HepG2 (cell line): Measurements from ENCODE around the gene HDGFL3.
"Not testable (repeated sequence)": the region's sequence is repeated elsewhere in the genome, so short reads cannot be mapped to it uniquely, and the experiment has no call there.

Source experiments
- EP300 ChIP-seq, 3 experiments: sonication (generic) in 1 of 3; formaldehyde crosslinking in 1 of 3; IDR thresholded peaks; 2 replicates each; pipeline versions ENCODE4 v1.5.1 to v1.6.1; 2011 to 2020; ENCODE audit warnings: low read depth in 2 of 3, low read length in 2 of 3, borderline replicate concordance in 1 of 3, improper control_type of control experiment in 1 of 3, mild to moderate bottlenecking in 1 of 3, missing genetic modification reagents in 1 of 3, moderate library complexity in 1 of 3
- IRF1 ChIP-seq: sonication (generic); formaldehyde crosslinking; IDR thresholded peaks from 2 replicates; pipeline ENCODE4 v1.4.0; 2020; ENCODE audit warnings: low read depth, mild to moderate bottlenecking, missing genetic modification reagents
- PHF5A ChIP-seq: IDR thresholded peaks from one replicate; pipeline ENCODE4 v1.6.1; 2018; ENCODE audit warnings: low read depth, missing genetic modification reagents; ENCODE audit not compliant: unreplicated experiment
- SETDB1 ChIP-seq: sonication (generic); formaldehyde crosslinking; IDR thresholded peaks from 2 replicates; pipeline ENCODE4 v1.5.1; 2020; ENCODE audit warnings: missing genetic modification reagents, mild to moderate bottlenecking, borderline replicate concordance
- TAF1 ChIP-seq: sonication (generic); formaldehyde crosslinking; IDR thresholded peaks from 2 replicates; pipeline ENCODE4 v1.4.0; 2020; ENCODE audit warnings: missing genetic modification reagents
- TGIF2 ChIP-seq: IDR thresholded peaks from 2 replicates; pipeline ENCODE4 v1.6.1; 2016; ENCODE audit warnings: control low read depth, missing compliant biosample characterization
- ZFX ChIP-seq: sonication (generic); formaldehyde crosslinking; IDR thresholded peaks from 2 replicates; pipeline ENCODE4 v1.4.0; 2020; ENCODE audit warnings: mild to moderate bottlenecking, low read depth, missing genetic modification reagents, moderate library complexity

- not testable (repeated sequence) for TF ChIP-seq ZFX (CRISPR knock-in tag); EP300 (IDR thresholded peaks at IDR 0.05; ENCODE audit: low read depth in 2 of 2, low read length in 2 of 2); EP300 (CRISPR knock-in tag; IDR thresholded peaks at IDR 0.05; ENCODE audit: borderline replicate concordance); IRF1 (CRISPR knock-in tag); TAF1 (CRISPR knock-in tag); SETDB1 (CRISPR knock-in tag); TGIF2 (CRISPR knock-in tag); PHF5A
Observed at GRCh38 chr15:83221781-83222180, 14.2 kb upstream of the HDGFL3 start.
